HG02588 (cell line): ENCODE results near the gene GMDS.

Experiments
- ATAC-seq: cut with Tn5 transposase; IDR thresholded peaks from one replicate; pipeline ENCODE4 v1.9.1; 2021; ENCODE audit warnings: mild to moderate bottlenecking, moderate library complexity; ENCODE audit not compliant: unreplicated experiment

Gene GMDS

DNA sequence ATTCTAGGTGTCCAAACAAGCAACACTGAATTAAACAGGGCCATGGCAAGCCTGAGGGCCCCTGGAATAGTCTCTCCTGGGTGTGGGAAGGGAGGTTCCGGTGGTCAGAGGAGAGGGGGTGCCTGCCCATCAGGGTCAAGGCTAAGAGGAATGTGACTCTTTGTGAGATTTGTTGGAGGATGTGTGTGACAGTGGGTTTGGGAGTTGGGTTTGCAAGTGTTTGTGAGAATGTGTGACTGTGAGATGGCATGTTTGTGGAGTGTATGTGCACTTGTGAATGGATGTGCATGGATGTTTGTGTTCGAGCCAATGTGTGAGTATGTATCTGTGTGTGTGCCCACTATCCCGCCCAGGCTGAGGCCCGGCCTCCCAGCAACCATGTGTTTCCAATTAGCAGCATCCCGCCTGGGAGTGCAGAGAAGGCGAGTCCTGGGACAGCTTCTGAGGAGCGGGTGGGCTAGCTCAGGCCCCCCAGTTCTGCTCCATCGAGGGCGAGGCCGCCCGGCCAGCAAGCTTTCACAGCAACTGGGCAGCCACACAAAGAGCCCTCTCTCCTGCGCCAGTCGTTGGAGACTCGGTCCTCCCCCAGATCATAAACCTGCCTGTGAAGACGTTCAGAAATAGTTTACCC, 623.1 kb downstream of the GMDS start:
- no peak for ATAC-seq

DNA sequence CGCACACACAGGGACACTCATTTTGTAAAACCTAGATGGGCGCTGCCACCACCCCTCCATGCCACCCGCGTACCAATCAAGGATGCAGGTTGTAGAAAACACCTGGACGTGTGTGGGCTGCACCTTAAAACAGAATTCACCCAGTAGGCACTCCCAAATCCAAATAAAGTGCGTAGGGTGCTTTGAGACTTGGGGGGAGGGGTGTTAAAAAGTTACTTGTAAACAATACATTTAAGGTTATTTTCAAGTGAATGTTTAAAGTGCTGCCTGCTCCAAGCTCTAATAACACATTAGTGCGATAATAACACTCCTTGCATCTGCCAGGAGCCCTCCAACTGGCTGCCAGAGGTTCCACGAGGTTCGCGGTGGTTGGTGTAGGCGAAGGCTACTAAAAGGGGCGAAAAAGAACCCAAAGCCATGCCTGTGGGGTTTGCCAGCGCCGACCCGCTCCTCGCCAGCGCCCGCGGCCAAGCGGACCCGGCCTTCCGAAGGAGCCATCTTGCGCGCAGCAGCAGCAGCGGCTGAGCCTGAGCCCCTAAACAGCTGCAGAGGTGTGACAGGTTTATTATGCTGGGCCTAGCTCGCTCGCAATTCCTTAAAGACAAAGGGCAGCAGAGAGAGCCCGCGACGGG, 624.2 kb downstream of the GMDS start:
- no peak for ATAC-seq

DNA sequence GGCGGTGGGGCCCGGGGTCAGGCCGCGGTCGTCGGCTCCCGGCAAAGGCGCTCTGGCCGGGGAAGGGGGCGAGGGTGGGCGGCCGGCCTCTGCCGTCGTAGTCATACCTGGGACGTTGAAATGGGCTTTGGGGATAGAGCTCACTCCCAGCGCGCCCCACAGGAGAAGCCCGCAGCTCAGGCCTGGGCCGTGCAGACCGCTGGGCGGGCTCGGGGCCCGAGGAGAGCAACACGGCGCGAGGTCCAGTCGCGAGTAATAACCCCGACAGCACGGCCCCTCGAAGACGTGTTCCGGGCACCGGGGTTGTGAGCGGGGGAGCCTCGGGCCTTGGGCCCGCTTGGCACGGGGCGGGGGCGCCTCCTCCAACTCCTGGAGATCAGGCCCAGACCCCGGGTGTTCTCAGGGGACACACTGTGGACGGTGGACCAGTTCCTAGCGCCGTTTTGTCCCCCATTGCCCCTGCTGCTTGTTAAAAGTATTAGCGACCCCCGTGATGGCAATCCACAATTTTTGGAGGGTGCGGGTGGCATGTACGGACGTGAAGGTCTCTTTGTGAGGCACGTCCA, 624.8 kb downstream of the GMDS start:
- ATAC-seq, result no peak

DNA sequence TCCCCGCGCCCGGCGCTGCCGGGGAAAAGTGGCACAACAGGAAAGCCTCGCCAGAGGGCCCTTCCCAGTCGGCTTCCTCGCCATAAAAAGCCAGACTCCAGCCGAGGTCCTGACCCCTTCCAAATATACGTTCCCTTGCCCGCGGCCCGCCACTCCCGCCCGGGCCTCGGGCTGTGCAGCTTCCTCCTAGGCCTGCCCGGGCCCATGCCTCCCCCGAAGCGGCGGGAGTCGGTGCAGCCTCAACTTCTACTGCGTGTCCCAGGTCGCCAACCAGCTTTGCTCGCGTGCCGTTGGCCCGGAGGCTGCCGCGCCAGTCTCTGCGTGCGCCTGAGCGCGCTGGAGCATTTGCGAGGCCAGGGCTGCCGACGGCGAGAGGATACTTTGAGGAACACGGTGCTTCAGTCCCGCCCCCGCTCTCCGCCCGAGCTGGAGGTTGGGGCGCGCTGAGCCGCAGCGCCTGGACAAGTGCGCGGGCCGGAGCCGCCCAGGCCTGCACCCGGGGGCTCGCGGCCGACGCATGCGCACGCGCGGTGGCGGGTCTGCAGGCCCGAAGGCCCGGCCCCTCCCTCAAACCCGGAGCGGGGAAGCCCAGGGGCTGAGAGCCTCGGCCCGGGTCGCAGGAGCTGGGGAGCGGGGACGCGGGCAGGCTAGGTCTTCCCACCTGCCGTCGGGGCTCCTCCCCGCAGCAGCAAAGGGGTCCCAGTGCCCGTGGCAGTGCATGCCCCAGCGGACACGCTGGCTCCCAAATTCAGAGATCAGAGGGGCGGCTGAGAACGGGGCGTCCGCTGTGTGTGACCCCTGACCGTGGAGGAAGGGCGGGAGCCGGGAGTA, 625.5 kb downstream of the GMDS start:
- ATAC-seq, result no peak

DNA sequence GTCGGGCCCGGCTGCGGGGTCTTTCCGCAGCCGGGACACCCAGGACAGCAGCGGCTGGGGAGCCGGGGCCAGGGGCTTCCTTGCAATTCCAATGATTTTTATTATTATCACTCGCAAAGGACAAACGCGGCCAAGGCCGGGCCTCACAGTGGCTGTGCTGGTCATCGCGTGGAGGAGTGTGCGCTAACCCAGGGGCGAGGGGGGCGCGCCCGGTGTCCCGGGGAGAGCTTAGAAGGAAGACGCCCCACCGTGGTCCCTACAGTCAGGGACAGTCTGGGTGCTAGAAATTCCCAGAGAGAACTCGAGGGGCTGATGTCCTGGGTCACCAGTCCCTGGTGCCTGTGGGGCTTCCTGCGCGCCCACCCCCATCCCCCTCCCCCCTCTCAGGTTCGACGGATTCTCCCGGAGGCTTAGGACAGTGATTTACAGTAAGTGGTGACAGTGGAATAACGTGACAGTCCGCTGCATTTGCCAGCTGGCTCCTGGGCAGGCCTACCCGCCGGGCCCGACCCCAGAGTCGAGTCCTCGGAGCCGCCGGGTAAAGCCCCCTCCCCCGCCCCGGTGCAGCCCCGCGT, 626.2 kb downstream of the GMDS start:
- ATAC-seq, result no peak

DNA sequence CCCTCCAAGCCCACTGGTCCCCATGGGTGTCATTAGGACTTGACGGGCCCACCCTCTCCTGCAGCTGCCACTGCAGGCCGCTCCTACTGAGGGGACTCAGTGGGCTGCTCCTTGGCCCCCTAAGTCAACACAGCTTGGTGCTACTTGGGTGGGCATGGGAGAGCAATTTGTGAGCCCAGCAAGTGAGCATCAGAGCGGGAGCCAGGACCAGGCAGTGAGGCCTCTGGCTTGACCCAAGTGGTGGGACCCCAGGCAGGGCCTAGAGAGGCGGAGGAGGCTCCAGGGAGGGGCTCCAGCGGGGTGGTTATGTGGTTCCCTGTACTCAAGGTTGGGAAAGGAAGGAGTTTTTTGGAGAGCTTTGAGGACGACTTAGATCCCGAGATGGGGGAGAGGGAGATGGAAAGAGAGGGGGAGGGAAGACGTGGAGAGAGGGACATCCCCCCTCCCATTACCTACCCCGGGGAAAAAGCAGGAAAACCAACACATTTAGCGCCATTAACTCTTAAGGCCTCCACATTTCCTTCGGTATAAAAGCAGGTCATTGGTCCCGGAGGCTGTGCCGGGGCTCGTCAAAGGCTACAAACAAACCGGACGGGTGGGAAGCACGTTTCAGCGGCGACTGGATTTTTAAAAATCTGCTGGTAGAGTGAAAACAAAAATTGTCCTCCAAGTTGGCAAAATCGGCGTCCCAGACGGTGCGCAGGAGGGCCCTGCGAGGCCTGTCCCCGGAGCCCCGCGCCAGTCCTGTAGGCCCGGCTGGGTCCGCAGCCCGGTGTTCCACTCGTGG, 626.9 kb downstream of the GMDS start:
- no peak for ATAC-seq

DNA sequence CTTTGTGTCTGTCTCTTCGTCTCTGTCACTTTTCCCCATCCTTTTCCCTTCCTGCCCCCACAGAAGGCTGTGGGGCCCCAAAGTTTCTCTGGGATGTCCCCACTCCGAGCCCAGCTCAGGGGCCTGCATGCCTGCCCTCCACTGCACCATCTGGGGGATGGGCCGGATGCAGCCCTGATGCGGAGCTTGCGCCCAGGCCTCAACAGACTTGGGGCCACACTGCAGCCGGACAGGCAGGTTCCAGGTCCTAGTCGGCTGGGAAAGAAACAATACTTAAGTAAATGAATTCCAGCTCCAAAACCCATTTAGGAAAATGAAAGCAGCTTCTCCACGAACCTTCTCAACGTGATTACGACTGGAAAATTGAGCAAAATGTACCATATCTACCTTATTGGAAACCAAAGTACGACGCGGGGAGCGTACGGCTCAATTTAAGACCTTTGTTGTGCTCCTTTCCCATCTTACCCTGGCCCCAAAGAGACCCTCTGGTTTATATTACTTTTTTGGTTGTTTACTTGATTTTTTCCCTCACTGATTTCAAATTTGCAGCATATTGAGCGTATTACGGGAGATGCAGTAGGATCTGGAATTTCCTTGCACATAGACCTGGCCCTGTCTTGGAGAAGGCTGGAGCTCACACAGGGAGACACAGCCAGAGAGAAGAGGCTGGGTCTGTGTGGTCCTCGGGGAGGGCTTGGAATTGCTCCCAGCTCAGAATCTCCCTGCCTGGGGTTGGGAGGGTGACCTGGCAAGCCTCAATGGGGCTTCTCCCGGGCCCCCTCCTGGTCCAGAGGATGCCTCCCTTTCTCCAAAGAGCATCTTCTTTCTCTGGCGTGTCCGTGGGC, 627.7 kb downstream of the GMDS start:
- no peak for ATAC-seq

DNA sequence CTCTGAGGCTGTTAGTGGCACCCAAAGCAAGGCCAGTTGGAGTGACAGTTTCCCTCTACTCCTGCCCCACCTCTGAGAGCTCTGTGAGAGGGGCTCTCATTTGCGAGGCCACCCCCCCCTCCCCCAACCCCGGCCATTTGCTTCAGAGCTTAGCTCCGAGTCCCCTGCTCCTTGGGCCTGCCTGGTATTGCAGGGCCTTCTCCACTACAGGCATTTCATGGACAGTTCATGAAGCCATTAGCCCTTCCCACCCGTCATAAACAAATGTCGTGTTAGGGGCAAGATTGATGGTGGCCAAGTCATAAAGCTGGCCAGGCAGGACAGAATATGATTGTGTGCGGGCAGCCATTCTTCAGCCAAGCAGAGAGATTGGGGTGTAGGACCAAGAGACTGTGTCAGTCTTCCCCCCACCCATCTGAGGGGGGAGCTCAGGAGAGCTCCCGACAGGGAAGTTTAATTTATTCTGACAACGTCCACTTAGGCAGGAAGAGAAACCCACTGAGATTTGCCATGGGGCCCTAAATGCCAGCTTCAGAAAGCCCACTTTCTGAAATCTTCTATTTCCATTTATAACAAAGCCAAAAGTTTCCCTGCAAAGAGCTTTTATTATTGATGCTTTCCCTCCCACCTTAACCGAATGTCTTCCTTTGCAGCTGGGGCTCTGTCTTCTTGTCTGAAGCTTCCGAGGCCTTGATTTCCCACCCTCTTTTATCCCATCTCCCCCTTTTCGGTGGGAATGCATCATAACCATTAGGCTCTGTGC, 628.5 kb downstream of the GMDS start:
- ATAC-seq, result no peak

DNA sequence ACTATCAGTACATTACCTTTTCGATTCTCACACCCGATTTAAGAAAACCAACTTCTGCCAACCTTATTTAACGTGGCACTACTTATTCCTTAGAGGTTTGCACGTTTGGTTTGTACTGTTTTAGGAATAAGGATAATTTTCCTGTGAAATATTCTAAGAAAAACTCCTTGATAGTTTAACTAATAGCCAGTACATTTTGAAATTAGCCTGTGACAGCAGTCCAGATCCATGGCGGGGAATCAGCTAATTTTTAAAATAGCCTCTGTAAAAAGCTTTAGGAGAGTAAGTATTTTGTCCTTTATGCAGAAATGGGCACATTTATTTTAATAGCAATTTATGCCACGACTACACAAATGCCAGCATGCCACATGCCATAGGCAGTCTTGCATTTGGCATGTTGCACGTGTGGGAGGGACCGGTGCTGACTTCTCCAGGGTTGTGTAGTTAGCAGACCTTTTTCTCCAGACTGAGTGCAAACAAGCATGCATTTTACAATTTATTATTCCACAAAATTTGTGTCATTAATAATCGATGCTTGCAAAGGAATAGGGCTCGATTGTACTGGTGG, 629.5 kb downstream of the GMDS start:
- no peak for ATAC-seq

DNA sequence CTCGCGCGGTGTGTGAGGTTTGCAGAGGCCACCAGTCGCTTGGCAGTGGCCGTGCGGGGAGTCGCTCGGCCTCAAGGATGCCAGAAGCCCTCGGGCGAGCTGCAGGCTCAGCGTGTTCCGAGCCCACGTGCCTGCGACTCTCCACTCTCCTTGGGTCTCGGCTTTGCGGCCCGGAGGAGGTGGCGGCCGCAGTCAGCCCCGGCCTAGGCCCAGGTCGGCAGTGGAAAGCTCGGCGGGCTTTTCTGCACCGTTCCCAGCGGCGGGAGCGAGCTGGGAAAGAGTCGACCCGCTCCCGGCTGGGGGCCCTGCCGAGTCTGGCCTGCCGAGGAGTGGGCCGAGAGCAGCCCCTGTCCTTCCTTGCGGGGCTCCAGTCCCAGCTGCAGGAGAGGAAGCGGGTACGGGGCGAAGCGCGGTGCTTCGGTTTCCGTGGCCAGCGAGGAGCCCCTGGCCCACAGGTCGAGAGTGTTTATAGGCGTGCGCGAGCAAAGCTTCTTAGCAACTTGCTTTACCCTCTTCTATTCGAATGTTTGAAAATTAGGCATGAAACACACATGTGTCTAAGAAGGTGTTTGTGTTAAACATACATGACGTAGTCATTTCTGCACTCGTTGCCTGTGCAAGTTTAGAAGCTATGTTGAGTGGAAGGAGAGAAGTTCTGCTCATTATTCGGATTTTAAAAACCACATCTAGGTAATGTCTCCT, 630.1 kb downstream of the GMDS start:
- ATAC-seq, result no peak

DNA sequence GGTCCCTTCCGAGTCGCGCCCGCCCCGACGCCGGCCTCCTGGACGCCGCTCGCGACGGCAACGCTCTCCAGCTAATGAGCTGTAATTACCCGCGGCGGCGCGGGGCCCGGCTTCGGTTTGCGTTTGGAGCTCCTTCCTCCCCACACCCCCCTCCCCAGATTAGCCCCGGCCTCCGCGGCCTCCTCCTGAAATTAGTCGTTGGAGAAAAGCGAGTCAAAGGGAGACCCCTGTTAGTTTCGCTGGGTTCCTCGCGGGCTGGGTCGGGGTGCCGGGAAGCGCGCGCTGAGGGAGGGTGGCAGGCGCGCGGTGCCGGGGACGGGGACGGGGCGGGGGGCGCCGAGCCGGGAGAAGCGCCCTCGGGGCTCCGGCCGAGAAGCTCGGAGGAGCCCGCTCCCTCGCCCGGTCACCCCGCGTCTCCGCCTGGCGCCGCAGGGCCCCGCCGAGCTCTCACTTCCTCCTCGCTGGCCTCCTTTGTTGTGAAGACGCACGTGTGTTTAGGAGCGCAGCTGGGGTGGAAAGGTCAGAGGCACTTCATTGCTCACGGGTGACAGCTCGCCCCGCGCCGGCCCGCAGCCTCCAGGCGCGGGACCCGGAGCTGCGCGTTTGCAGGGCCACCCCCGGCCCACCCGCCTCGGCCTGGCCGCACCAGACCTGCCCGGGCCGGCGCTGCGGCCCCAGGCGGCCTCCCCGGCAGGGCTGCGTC, 630.8 kb downstream of the GMDS start:
- ATAC-seq, result no peak

DNA sequence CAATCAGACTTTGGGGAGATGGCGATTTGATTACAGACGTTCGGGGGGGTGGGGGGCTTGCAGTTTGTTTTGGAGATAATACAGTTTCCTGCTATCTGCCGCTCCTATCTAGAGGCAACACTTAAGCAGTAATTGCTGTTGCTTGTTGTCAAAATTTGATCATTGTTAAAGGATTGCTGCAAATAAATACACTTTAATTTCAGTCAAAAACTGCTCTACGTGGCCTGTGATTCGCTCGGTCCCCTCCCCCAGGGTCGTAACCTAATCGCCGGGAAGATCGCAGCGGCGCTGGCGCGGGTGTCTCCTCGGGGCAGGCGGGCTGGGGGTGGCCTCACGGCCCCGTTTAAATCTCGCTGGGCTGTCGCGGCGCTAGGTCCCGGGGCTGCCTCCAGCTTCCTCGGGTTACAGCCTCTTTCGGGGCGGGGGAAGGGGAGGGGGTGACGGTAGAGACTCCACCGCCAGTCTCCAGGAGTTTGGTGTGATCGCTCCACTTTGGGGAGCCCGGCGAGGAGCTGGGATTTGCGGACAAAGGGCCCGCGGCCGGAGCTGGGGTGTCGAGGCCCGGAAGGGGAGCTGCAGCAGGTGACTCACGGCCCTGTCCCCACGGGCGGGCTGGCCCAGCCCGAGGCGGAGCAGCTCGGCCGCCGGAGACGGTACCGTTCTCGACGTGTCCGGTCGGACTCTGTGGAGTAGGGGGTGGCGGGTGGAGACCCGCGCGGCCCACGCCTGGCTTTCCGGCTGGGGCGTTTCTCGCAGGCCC, 631.5 kb downstream of the GMDS start:
- no peak for ATAC-seq

DNA sequence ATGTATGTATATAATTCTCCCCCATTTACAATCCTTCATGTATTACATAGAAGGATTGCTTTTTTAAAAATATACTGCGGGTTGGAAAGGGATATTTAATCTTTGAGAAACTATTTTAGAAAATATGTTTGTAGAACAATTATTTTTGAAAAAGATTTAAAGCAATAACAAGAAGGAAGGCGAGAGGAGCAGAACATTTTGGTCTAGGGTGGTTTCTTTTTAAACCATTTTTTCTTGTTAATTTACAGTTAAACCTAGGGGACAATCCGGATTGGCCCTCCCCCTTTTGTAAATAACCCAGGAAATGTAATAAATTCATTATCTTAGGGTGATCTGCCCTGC, 632.1 kb downstream of the GMDS start:
- ATAC-seq, result no peak

DNA sequence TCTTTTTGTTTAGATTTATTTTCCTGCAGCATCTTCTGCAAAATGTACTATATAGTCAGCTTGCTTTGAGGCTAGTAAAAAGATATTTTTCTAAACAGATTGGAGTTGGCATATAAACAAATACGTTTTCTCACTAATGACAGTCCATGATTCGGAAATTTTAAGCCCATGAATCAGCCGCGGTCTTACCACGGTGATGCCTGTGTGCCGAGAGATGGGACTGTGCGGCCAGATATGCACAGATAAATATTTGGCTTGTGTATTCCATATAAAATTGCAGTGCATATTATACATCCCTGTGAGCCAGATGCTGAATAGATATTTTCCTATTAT, 632.5 kb downstream of the GMDS start:
- ATAC-seq, result no peak

DNA sequence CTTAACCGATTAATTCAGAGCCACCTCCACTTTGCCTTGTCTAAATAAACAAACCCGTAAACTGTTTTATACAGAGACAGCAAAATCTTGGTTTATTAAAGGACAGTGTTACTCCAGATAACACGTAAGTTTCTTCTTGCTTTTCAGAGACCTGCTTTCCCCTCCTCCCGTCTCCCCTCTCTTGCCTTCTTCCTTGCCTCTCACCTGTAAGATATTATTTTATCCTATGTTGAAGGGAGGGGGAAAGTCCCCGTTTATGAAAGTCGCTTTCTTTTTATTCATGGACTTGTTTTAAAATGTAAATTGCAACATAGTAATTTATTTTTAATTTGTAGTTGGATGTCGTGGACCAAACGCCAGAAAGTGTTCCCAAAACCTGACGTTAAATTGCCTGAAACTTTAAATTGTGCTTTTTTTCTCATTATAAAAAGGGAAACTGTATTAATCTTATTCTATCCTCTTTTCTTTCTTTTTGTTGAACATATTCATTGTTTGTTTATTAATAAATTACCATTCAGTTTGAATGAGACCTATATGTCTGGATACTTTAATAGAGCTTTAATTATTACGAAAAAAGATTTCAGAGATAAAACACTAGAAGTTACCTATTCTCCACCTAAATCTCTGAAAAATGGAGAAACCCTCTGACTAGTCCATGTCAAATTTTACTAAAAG, 633.0 kb downstream of the GMDS start:
- ATAC-seq, result no peak

DNA sequence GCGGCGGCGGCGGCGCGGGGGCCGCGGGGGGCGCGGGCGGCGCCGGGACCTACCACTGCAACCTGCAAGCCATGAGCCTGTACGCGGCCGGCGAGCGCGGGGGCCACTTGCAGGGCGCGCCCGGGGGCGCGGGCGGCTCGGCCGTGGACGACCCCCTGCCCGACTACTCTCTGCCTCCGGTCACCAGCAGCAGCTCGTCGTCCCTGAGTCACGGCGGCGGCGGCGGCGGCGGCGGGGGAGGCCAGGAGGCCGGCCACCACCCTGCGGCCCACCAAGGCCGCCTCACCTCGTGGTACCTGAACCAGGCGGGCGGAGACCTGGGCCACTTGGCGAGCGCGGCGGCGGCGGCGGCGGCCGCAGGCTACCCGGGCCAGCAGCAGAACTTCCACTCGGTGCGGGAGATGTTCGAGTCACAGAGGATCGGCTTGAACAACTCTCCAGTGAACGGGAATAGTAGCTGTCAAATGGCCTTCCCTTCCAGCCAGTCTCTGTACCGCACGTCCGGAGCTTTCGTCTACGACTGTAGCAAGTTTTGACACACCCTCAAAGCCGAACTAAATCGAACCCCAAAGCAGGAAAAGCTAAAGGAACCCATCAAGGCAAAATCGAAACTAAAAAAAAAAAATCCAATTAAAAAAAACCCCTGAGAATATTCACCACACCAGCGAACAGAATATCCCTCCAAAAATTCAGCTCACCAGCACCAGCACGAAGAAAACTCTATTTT, 633.7 kb downstream of the GMDS start:
- ATAC-seq, result no peak
